Measurements from ENCODE around the gene TMEM53.

- TF ChIP-seq CTCF (conservative IDR thresholded peaks at IDR 0.05 in 1 of 2, IDR thresholded peaks at IDR 0.05 in 1 of 2; ENCODE audit: extremely low read depth in 1 of 2, insufficient read depth in 1 of 2, low read depth in 1 of 2, low read length in 2 of 2) (no peak), EZH2 (IDR thresholded peaks at IDR 0.05; ENCODE audit: borderline replicate concordance, low read length) (no peak)
Measured at GRCh38 chr1:44685218-44685617, 10.9 kb upstream of the TMEM53 start.

Measured in mammary epithelial cell (primary cell).